Liver (tissue), 9 donors: ENCODE results near the gene METAP2. TPM values are rescaled to one million over a fixed set of nuclear protein-coding genes. Genes with fewer than 3 reads are reported as not detected.

Experiments
- DNase-seq: peaks from one replicate; pipeline ENCODE4 v3.0.0-alpha.2; 2017; ENCODE audit warnings: low spot score
- H3K27ac ChIP-seq, 2 donors: one replicate each; pipeline ENCODE4 v1.7.0; 2013; ENCODE audit warnings: inconsistent platforms in 2 of 2, low read length in 2 of 2, control low read depth in 1 of 2, low read depth in 1 of 2, mild to moderate bottlenecking in 1 of 2
- H3K27me3 ChIP-seq, 4 donors: one replicate each; pipeline versions ENCODE4 v1.6.1 to v1.7.0; 2013; ENCODE audit warnings: low read length in 3 of 4, inconsistent platforms in 1 of 4, mild to moderate bottlenecking in 1 of 4, moderate library complexity in 1 of 4; ENCODE audit not compliant: control insufficient read depth in 4 of 4, insufficient read depth in 4 of 4
- H3K36me3 ChIP-seq, 4 donors: one replicate each; pipeline versions ENCODE4 v1.6.1 to v1.7.0; 2013; ENCODE audit warnings: low read length in 3 of 4, mild to moderate bottlenecking in 3 of 4, low read depth in 1 of 4, moderate library complexity in 1 of 4; ENCODE audit not compliant: control insufficient read depth in 4 of 4, insufficient read depth in 3 of 4
- H3K4me1 ChIP-seq, 4 donors: one replicate each; pipeline versions ENCODE4 v1.6.1 to v1.7.0; 2013; ENCODE audit warnings: low read length in 3 of 4, mild to moderate bottlenecking in 3 of 4, moderate library complexity in 1 of 4; ENCODE audit not compliant: control insufficient read depth in 4 of 4, insufficient read depth in 4 of 4
- H3K4me3 ChIP-seq, 3 donors: one replicate each; pipeline versions ENCODE4 v1.6.1 to v1.7.0; 2013; ENCODE audit warnings: low read length in 3 of 3, control low read depth in 1 of 3, low read depth in 1 of 3, mild to moderate bottlenecking in 1 of 3
- H3K9ac ChIP-seq, 2 donors: one replicate each; pipeline ENCODE4 v1.7.0; 2013; ENCODE audit warnings: low read length in 2 of 2, mild to moderate bottlenecking in 2 of 2, moderate library complexity in 2 of 2, control low read depth in 1 of 2, low read depth in 1 of 2
- H3K9me3 ChIP-seq, 4 donors: one replicate each; pipeline versions ENCODE4 v1.6.1 to v1.7.0; 2013; ENCODE audit warnings: low read length in 3 of 4; ENCODE audit not compliant: control insufficient read depth in 4 of 4
- EGR1 ChIP-seq, 2 donors: IDR thresholded peaks; 2 replicates each; pipeline ENCODE4 v1.6.1; 2016 to 2018; ENCODE audit warnings: antibody characterized with exemption in 2 of 2, low read depth in 2 of 2
- FOXA1 ChIP-seq: IDR thresholded peaks from 2 replicates; pipeline ENCODE4 v1.6.1; 2016; ENCODE audit warnings: antibody characterized with exemption
- FOXA2 ChIP-seq: IDR thresholded peaks from 2 replicates; pipeline ENCODE4 v1.6.1; 2016; ENCODE audit warnings: antibody characterized with exemption
- GABPA ChIP-seq, 2 donors: IDR thresholded peaks in 1 of 2; conservative IDR thresholded peaks in 1 of 2; 2 replicates each; pipeline ENCODE4 v1.6.1; 2016; ENCODE audit warnings: antibody characterized with exemption in 2 of 2, mild to moderate bottlenecking in 1 of 2, moderate library complexity in 1 of 2
- HNF4A ChIP-seq, 2 donors: conservative IDR thresholded peaks; 2 replicates each; pipeline ENCODE4 v1.6.1; 2016; ENCODE audit warnings: antibody characterized with exemption in 2 of 2, mild to moderate bottlenecking in 2 of 2
- HNF4G ChIP-seq: IDR thresholded peaks from 2 replicates; pipeline ENCODE4 v1.6.1; 2016; ENCODE audit warnings: antibody characterized with exemption
- JUND ChIP-seq, 2 donors: IDR thresholded peaks; 2 replicates each; pipeline ENCODE4 v1.6.1; 2016; ENCODE audit warnings: antibody characterized with exemption in 2 of 2
- NR2F2 ChIP-seq: IDR thresholded peaks from 2 replicates; pipeline ENCODE4 v1.6.1; 2016; ENCODE audit warnings: antibody characterized with exemption
- RAD21 ChIP-seq, 2 donors: IDR thresholded peaks; 2 replicates each; pipeline ENCODE4 v1.6.1; 2016; ENCODE audit warnings: antibody characterized with exemption in 2 of 2, mild to moderate bottlenecking in 2 of 2
- RXRA ChIP-seq, 2 donors: IDR thresholded peaks; 2 replicates each; pipeline ENCODE4 v1.6.1; 2017 to 2018; ENCODE audit warnings: antibody characterized with exemption in 2 of 2, mild to moderate bottlenecking in 1 of 2
- SP1 ChIP-seq: IDR thresholded peaks from 2 replicates; pipeline ENCODE4 v1.6.1; 2018; ENCODE audit warnings: antibody characterized with exemption, mild to moderate bottlenecking
- TAF1 ChIP-seq: conservative IDR thresholded peaks from 2 replicates; pipeline ENCODE4 v1.6.1; 2016; ENCODE audit warnings: antibody characterized with exemption, mild to moderate bottlenecking
- YY1 ChIP-seq: IDR thresholded peaks from 2 replicates; pipeline ENCODE4 v1.6.1; 2016; ENCODE audit warnings: antibody characterized with exemption, mild to moderate bottlenecking
- WGBS: extraction: QIAGEN DNeasy Blood & Tissue Kit; methylation state at CpG from one replicate; pipeline ENCODE4 v1.1.7; 2013; 5-methylcytosine and 5-hydroxymethylcytosine counted together
- polyA plus RNA-seq, 2 donors: library from polyadenylated mRNA; stranded (reverse) in 1 of 2; unstranded in 1 of 2; fragments of 200-250 nt in 1 of 2; fragments of >200 nt in 1 of 2; fragmentation: Nextera tagmentation in 1 of 2; extraction: Ambion mirVana in 1 of 2; gene quantifications; one replicate each; pipeline versions ENCODE4 v1.2.1 to v1.2.3, GENCODE V29; 2013 to 2015
- total RNA-seq, 2 donors: library from RNA; depleted of rRNA; stranded (reverse); fragments of >200 nt; gene quantifications; one replicate each; pipeline ENCODE4 v1.2.3, GENCODE V29; 2014
- TF ChIP-seq, protein P1 (sequence below): IDR thresholded peaks from 2 replicates; pipeline ENCODE4 v1.6.1; 2016; ENCODE audit warnings: antibody characterized with exemption, mild to moderate bottlenecking
- TF ChIP-seq, protein P2 (sequence below): IDR thresholded peaks from 2 replicates; pipeline ENCODE4 v1.6.1; 2016; ENCODE audit warnings: antibody characterized with exemption
- TF ChIP-seq, protein P3 (sequence below): fragments of 150-350 bp; IDR thresholded peaks from 2 replicates; pipeline ENCODE4 v1.5.1; 2017; ENCODE audit warnings: improper control_type of control experiment, low read depth, low read length; ENCODE audit not compliant: missing input control
- TF ChIP-seq, protein P4 (sequence below): IDR thresholded peaks from 2 replicates; pipeline ENCODE4 v1.6.1; 2016; ENCODE audit warnings: antibody characterized with exemption
- TF ChIP-seq, protein P5 (sequence below): IDR thresholded peaks from 2 replicates; pipeline ENCODE4 v1.6.1; 2016; ENCODE audit warnings: antibody characterized with exemption
- donor health status: healthy.
- donor health status: healthy.
- donor health status: healthy.
- donor health status: healthy.
- donor health status: healthy.

Gene METAP2
- total and polyA plus RNA-seq, 4 donors, result 31.2 to 45.7 (median 35.7) TPM

DNA sequence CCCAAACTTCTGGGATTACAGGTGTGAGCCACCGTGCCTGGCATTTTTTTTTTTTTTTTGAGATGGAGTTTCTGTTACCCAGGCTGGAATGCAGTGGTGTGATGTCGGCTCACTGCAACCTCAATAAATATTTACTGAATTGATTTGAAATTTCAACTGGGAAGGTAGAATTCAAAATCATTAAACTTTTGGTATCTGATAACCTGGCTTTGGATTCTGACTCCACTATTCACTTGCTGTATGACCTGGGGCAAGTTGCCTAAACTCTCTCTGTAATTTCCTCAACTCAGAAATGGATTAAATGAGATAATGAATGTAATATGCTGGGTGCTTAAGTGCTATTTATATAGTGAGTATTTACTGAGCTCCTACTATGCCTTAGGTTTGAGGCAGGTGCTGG, 8.7 kb upstream of the METAP2 start:
- Histone ChIP-seq H3K27ac (no peak overlapping the region), H3K9ac (no peak overlapping the region), H3K9me3 (no peaks in the 10 kb centered on the region), H3K27me3 (no peaks in the 10 kb centered on the region), H3K36me3 (no peaks in the 10 kb centered on the region), H3K4me1 (peaks cover 6 to 18% (median 14%) of the 10 kb centered on the region in 4 donors), H3K4me3 (no peak overlapping the region)
- 15% methylated on average over 2 of the region's 2 CpGs for WGBS
- TF ChIP-seq SP1 (peak; percentile 45), GABPA (IDR thresholded peaks at IDR 0.05 in 1 of 2, conservative IDR thresholded peaks at IDR 0.05 in 1 of 2) (no peak), YY1 (peak; percentile 52), HNF4A (conservative IDR thresholded peaks at IDR 0.05) (peak; percentile 26 to 73), RXRA (IDR thresholded peaks at IDR 0.05) (peak; percentile 41 to 76), NR2F2 (no peak), FOXA1 (peak; percentile 50), RAD21 (IDR thresholded peaks at IDR 0.05) (peak; percentile 12 to 24), JUND (IDR thresholded peaks at IDR 0.05) (peak in 1 of 2 donors; percentile 80), TAF1 (no peak), EGR1 (IDR thresholded peaks at IDR 0.05; ENCODE audit: low read depth in 2 of 2) (no peak), FOXA2 (peak; percentile 33), HNF4G (no peak)
- TF ChIP-seq, protein P1, sequence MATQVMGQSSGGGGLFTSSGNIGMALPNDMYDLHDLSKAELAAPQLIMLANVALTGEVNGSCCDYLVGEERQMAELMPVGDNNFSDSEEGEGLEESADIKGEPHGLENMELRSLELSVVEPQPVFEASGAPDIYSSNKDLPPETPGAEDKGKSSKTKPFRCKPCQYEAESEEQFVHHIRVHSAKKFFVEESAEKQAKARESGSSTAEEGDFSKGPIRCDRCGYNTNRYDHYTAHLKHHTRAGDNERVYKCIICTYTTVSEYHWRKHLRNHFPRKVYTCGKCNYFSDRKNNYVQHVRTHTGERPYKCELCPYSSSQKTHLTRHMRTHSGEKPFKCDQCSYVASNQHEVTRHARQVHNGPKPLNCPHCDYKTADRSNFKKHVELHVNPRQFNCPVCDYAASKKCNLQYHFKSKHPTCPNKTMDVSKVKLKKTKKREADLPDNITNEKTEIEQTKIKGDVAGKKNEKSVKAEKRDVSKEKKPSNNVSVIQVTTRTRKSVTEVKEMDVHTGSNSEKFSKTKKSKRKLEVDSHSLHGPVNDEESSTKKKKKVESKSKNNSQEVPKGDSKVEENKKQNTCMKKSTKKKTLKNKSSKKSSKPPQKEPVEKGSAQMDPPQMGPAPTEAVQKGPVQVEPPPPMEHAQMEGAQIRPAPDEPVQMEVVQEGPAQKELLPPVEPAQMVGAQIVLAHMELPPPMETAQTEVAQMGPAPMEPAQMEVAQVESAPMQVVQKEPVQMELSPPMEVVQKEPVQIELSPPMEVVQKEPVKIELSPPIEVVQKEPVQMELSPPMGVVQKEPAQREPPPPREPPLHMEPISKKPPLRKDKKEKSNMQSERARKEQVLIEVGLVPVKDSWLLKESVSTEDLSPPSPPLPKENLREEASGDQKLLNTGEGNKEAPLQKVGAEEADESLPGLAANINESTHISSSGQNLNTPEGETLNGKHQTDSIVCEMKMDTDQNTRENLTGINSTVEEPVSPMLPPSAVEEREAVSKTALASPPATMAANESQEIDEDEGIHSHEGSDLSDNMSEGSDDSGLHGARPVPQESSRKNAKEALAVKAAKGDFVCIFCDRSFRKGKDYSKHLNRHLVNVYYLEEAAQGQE, result no peak
- TF ChIP-seq, protein P2, sequence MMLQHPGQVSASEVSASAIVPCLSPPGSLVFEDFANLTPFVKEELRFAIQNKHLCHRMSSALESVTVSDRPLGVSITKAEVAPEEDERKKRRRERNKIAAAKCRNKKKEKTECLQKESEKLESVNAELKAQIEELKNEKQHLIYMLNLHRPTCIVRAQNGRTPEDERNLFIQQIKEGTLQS, result peak; percentile 49
- TF ChIP-seq, protein P3, sequence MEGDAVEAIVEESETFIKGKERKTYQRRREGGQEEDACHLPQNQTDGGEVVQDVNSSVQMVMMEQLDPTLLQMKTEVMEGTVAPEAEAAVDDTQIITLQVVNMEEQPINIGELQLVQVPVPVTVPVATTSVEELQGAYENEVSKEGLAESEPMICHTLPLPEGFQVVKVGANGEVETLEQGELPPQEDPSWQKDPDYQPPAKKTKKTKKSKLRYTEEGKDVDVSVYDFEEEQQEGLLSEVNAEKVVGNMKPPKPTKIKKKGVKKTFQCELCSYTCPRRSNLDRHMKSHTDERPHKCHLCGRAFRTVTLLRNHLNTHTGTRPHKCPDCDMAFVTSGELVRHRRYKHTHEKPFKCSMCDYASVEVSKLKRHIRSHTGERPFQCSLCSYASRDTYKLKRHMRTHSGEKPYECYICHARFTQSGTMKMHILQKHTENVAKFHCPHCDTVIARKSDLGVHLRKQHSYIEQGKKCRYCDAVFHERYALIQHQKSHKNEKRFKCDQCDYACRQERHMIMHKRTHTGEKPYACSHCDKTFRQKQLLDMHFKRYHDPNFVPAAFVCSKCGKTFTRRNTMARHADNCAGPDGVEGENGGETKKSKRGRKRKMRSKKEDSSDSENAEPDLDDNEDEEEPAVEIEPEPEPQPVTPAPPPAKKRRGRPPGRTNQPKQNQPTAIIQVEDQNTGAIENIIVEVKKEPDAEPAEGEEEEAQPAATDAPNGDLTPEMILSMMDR, result no peak
- TF ChIP-seq, protein P4, sequence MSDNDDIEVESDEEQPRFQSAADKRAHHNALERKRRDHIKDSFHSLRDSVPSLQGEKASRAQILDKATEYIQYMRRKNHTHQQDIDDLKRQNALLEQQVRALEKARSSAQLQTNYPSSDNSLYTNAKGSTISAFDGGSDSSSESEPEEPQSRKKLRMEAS, result no peak
- TF ChIP-seq, protein P5, sequence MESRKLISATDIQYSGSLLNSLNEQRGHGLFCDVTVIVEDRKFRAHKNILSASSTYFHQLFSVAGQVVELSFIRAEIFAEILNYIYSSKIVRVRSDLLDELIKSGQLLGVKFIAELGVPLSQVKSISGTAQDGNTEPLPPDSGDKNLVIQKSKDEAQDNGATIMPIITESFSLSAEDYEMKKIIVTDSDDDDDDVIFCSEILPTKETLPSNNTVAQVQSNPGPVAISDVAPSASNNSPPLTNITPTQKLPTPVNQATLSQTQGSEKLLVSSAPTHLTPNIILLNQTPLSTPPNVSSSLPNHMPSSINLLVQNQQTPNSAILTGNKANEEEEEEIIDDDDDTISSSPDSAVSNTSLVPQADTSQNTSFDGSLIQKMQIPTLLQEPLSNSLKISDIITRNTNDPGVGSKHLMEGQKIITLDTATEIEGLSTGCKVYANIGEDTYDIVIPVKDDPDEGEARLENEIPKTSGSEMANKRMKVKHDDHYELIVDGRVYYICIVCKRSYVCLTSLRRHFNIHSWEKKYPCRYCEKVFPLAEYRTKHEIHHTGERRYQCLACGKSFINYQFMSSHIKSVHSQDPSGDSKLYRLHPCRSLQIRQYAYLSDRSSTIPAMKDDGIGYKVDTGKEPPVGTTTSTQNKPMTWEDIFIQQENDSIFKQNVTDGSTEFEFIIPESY, result no peak
- DNase-seq, result no peak
